ENCODE data around the gene ATP6V1C2.

Gene ATP6V1C2

DNA sequence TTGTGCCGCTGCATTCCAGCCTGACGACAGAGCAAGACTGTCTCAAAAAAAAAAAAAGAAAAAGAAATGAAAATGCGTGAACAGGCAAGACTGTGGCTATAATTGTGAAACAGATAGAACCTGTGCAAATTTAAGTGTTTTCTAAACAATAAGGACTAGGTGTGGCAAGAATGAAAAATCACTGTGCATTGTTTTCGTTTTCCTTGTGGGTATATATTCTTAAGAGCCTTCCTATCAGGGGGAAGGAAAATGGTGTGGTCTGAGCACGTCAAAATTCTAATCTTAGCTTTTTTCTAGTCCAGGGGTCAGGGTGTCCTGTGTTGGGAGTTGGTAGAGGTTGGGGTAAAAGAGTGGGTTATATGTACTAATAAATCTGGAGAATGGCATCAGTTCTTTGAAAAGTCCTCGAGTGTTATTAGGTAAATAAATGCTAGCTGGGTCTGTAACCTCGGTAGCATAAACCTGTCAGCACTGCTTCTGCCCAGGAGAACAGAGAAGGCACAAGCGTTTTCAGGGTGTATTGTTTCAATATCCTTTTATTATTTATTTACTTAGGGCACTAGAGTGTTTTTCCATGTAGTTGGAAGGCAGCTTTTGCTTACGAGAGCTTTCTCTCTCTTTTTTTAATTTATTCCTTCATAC is 11.6 kb downstream of the ATP6V1C2 start:
- no peak for DNase-seq (ENCODE audit: low spot score)

DNA sequence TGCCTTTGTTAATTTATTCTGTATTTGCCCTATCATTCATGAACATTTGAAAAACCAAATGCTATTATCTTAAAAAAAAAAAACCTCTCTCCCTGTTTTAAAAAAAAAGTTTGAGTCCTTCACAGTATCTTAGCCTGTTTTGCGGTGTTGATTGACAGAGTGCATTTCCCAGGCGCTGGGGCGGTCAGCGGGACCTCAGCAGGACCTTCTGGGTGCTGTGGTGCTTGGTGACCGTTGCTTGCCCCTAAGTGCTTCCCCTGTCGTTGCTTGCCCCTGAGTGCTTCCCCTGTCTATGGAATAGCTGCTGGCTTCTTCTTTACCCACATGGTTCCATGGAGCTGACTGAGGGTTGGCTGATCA is 12.1 kb downstream of the ATP6V1C2 start:
- DNase-seq (ENCODE audit: low spot score) = no peak

- no peak for DNase-seq (ENCODE audit: low spot score)
Observed at GRCh38 chr2:10733980-10734379, 12.6 kb downstream of the ATP6V1C2 start.

DNA sequence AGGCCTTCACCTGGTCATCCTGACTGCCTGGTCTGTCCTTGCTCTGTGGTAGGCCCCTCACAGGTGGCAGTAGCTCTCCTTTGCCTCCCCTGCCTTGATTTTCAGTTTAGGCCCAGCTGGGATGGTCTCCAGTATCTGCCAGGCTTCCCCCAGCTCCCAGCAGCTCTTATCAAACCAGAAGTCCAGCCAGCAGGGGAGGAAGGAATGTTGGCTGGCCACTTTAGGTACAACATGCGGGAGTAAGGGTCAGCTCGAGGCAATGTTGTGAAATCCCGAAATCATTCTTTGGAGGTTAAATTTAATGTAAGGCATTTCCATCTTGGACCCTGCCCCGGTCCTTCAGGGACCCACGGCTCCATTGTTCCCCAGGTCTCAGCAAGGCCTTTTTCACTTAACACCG is 16.8 kb downstream of the ATP6V1C2 start:
- no peak for DNase-seq (ENCODE audit: low spot score)

DNA sequence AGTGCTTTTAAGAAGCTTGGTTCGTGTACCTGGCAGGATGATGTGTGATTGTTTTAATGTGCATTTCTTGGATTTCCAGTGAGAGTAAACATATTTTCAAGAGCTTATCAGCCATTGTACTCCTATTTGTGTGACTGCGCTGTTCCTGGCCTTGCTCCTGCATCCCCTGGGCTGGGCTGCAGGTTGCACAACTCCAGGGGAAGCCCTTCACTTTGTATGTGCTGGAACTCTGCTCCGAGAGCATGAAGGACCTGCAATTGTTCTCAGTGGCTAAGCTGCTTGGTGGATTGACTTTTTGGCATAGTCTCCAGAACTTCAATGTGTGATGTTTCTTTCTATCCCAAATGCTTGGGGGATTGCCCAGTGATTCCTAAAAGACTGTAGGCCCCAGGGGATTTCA is 18.8 kb downstream of the ATP6V1C2 start:
- no peak for DNase-seq (ENCODE audit: low spot score)

GRCh38 chr2:10741139-10741538 is 19.7 kb downstream of the ATP6V1C2 start:
- no peak for DNase-seq (ENCODE audit: low spot score)

DNA sequence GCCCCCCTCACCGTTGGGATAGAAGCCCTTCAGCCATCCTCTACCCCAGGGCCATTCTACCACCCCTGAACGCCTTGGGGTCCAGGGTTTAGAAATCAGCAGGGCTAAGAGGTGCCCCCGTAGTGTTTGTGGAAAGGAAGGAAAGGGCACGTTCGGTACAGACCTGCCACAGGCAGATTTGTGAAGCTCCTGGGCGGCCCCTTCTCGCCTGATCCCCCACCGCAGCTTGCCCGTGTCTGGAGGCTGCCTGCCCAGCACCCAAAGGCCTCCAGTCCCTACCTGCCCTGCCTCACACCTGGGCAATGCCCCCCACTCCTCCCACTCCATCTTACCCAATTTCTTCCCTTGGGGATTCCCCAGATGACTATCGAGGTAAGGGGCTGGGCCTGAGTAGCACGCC is 21.2 kb downstream of the ATP6V1C2 start:
- DNase-seq (ENCODE audit: low spot score) = no peak

DNA sequence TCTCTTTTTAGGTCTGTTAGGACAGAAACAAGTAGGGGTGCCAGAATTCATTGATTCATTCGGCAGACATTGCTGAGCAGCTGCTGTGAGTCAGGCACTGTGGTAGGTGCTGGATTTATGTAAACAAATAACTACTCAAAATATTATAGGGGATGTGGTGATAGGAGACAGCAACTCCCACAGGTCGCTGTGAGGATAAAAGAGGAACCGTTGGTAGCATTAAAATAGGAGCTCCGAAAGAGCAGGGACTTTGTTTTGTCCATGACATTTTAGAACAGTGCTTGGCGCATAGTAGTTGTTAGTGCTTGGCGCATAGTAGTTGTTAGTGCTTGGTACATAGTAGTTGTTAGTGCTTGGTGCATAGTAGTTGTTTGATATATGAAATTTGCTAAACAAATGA is 29.2 kb downstream of the ATP6V1C2 start:
- no peak for DNase-seq (ENCODE audit: low spot score)

- DNase-seq (ENCODE audit: low spot score) = no peak
Observed at GRCh38 chr2:10752236-10752635, 30.8 kb downstream of the ATP6V1C2 start.

DNA sequence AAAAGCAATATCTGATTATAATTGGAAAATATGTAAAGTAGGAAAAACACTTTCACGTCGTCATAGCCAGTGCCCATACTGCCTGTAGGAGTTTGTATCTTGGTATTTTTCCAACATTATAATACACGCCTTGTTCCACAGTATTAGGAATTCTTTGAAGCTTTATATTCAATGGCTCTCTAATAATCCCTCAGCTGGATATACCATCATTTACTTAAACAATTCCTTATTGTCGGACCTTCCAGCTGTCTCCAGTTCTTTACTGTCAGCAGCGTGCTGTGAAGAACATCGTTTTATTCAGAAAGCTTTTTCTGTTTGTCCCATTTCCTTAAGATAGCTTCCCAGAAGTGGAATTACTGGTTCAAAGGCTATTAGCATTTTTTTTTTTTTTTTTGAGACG is 31.7 kb downstream of the ATP6V1C2 start:
- DNase-seq (ENCODE audit: low spot score) = no peak

- no peak for DNase-seq (ENCODE audit: low spot score)
Observed at GRCh38 chr2:10753876-10754275, 32.4 kb downstream of the ATP6V1C2 start.

- no peak for DNase-seq (ENCODE audit: low spot score)
Observed at GRCh38 chr2:10755621-10756020, 34.2 kb downstream of the ATP6V1C2 start.

- no peak for DNase-seq (ENCODE audit: low spot score)
Observed at GRCh38 chr2:10757814-10758286, 36.4 kb downstream of the ATP6V1C2 start.

DNA sequence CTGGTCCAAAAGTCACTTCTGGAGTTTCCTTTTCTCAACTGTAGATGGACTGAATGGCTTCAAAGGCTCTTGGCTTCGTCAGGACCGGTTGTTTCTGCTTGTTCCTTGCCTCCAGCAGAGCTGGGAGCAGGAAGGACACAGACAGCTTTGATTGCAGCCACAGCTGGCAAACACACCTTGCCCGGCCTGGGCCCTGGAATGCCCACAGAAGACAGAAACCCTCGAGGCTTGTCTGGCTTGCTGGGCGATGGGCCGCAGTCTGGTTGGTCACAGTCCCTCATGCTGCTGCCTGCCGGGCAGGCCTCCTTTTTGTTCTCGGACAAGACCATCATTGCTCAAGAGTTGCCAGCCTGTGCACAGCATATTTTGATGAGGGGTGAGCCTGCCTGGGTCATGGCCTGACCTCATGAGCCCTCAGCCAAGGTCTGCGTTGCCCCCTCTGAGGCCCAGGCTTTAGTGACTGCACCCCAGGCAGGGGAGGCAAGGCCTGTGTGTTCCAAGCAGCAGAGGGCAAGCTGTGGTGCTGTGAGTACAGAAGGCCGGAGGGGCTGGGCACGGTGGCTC is 37.8 kb downstream of the ATP6V1C2 start:
- no peak for DNase-seq (ENCODE audit: low spot score)

GRCh38 chr2:10760794-10761504 is 39.5 kb downstream of the ATP6V1C2 start:
- DNase-seq (ENCODE audit: low spot score) = no peak

DNA sequence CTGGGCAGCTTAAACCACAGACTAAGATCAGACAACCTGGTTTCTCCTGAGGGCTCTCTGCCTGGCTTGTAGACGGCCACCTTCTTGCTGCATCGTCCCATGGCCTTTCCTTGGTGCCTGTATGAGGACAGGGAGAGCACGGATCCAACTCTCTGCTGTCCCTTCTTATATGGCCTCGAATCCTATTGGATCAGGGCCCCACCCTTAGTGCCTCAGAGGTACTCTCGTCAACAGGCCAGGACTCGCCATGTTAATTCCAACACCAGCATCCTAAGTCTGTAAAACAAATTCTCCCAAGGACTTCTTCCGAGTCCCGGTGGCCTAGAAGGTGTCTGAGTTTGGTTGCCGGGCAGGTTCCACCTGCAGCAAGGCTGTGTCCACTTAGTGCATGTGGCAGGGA is 40.2 kb downstream of the ATP6V1C2 start:
- DNase-seq (ENCODE audit: low spot score) = no peak

- no peak for DNase-seq (ENCODE audit: low spot score)
Observed at GRCh38 chr2:10762651-10763460, 41.4 kb downstream of the ATP6V1C2 start.

DNA sequence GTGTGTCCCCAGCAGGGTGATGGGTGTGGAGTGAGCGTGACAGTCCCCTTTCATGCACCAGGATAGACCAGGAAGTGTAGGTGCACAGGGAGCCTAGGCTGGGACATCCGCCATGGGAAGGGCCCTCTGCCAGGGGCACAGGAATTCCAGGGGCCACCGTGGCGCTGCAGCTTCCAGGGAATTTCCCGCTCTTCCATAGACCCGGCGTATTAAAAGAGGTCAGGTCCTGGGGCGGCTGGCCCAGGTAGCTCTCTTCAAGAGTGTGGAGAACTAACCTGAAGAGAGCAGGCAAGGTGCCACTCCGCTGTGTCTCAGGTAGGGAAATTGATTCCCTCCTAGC is 42.0 kb downstream of the ATP6V1C2 start:
- DNase-seq (ENCODE audit: low spot score) = no peak

DNA sequence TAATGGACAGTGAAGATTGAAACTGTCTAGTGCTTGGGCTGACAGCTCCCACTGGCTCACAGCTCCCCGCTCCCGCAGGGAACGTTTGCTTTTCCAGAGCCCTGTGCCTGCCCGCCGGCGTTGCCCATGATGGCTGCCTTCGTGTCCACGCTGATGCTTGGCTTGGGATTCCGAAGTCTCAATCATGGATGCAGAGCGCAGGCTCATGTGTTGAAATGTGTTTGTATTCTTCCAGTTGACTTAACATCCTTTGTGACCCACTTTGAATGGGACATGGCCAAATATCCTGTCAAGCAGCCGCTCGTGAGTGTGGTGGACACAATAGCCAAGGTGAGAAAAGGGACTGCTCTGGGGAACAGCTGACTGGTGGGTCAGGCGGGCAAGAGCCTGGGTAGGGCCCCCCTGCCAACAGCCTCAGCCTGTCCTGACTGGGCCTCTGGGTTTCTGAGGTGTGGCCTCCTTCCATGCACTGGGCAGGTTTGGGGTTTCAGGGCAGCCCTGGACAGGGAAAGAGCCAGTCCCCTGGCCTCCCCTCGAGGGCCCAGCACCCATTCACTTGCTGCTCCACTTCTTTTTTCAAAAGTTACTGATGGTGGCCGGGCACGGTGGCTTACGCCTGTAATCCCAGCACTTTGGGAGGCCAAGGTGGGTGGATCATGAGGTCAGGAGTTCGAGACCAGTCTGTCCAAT is 42.8 kb downstream of the ATP6V1C2 start:
- DNase-seq (ENCODE audit: low spot score) = no peak

DNA sequence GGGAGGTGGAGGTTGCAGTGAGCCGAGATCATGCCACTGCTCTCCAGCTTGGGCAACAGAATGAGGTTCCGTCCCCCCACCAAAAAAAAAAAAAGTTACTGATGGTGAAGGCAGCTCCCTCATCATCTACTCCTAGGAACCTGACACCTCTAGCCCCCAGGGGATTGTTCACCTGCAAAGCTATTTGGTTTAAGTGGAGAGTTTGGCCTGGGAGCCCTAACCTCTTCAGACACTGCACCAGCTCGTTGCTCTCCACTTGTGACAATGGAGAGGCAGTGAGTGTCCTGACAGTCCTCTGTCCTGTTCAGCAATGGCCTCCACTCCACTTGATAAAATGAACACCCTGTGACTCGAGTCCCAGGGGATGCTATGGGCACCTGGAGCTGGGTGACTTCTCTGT is 43.5 kb downstream of the ATP6V1C2 start:
- DNase-seq (ENCODE audit: low spot score) = no peak

- DNase-seq (ENCODE audit: low spot score) = no peak
Observed at GRCh38 chr2:10765461-10765860, 44.0 kb downstream of the ATP6V1C2 start.

- no peak for DNase-seq (ENCODE audit: low spot score)
Observed at GRCh38 chr2:10765914-10766313, 44.5 kb downstream of the ATP6V1C2 start.

All from CD4-positive, alpha-beta T cell treated with Interleukin-15 for 4 hours (primary cell).